Mammary microvascular endothelial cell (primary cell): ENCODE results near the gene AMACR. TPM values are rescaled to one million over a fixed set of nuclear protein-coding genes. Genes with fewer than 3 reads are reported as not detected.

Source experiments
- total RNA-seq: library from RNA; depleted of rRNA; stranded (reverse); fragments of >200 nt; gene quantifications from 2 replicates; pipeline ENCODE4 v1.2.3, GENCODE V29; 2015

The AMACR gene
- total RNA-seq = 8.0 and 8.9 TPM in 2 replicates

DNA sequence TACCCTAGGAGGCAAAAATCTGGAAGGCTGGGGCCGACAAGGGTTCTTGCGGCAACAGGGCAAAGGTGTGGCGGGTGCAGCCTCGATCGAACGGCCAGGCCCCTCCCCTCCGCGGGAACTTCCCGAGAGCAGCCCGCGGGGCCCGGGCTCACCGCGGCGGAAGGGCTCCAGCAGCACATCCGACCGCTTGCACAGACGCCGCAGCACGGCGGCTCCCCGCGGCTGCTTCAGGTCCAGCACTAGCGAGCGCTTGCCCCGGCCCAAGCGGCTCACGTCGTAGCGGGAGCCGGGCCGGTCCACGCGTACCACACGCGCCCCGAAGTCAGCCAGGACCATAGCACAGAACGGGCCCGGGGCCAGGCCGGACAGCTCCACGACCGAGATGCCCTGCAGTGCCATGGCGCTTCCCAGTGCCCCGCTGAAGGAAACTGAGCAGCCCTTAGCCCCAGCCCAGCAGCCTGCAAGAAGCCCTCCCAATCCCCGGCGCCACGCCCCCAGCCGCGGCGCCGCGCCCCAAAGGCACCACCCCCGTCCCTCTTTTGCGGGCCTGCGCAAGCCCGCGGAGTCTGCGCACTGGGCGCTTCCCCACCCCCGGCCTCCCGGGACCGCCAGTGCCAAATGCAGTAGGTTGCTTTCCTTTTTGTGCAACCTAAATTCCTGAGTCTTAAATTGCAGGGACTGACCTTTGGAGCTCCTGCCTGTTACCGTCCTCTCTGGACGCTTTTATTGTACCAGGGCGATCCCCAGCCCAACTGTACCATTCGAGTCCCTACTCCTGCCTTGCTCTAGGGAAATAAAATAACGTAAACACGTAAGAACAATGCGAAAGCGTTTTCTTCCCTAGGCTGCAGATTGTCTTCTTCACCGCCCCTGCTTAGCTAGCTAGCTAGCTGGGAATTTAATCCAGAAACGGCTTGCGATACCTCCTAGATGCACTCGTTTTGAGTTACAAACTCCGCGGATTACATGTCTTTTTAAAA lies at the start of gene AMACR:
Gene AMACR (minus strand): TSS at position 430 of the 980 bp plus-strand sequence. CDS start 31 bp downstream, at position 399.

GRCh38 chr5:34043099-34043876 lies 35.4 kb upstream of the AMACR start, which contains the start of gene C1QTNF3:
TSS of gene C1QTNF3 (minus strand) at chr5:34043213. CDS start at chr5:34043125, 88 bp downstream.

DNA sequence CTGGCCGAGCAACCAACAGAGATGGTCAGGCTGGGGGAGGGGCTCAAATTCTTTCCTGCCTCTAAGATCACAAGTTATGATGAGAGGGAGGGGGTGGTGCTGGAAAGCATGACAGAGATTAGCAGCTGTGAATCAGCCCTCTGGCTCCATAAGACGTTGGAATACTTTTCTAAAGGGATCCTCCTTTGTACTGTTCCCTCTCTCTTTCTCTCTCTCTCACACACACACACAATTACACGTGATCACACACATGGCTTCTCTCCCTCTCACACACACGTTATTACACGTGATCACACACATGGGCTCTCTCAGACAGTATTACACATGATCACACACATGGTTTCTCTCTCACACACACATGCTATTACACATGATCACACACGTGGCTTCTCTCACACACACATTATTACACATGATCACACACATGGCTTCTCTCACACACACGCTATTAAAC lies 23.2 kb downstream of the AMACR start, which contains the start of gene SLC45A2:
Gene SLC45A2 (minus strand): TSS at position 23 of the 454 bp plus-strand sequence. CDS start 110 bp downstream, outside the sequence.

DNA sequence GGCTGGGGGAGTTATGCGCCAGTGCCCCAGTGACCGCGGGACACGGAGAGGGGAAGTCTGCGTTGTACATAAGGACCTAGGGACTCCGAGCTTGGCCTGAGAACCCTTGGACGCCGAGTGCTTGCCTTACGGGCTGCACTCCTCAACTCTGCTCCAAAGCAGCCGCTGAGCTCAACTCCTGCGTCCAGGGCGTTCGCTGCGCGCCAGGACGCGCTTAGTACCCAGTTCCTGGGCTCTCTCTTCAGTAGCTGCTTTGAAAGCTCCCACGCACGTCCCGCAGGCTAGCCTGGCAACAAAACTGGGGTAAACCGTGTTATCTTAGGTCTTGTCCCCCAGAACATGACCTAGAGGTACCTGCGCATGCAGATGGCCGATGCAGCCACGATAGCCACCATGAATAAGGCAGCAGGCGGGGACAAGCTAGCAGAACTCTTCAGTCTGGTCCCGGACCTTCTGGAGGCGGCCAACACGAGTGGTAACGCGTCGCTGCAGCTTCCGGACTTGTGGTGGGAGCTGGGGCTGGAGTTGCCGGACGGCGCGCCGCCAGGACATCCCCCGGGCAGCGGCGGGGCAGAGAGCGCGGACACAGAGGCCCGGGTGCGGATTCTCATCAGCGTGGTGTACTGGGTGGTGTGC lies 71.4 kb downstream of the AMACR start, which contains the start of gene RXFP3:
Gene RXFP3 (plus strand): TSS at position 6 of the 636 bp plus-strand sequence. CDS start 355 bp downstream, at position 361.

Other genes starting within 250 kb of the AMACR start
- 0.10 TPM in 1 of 2 replicates, not detected in the other for gene ADAMTS12, start 116.1 kb downstream of the AMACR start, total RNA-seq
- gene RXFP3, start 71.7 kb downstream of the AMACR start, total RNA-seq = not detected in 2 replicates
- not detected in 2 replicates for gene SLC45A2, start 23.4 kb downstream of the AMACR start, total RNA-seq
- 0.54 TPM in 1 of 2 replicates, not detected in the other for gene C1QTNF3, start 35.2 kb upstream of the AMACR start, total RNA-seq